Loucy (cell line): ENCODE results near the gene CTNNA2.

ENCODE experiments used
- CTCF ChIP-seq: fragments of 200-600 bp; sonication (generic); conservative IDR thresholded peaks from 2 replicates; pipeline ENCODE4 v1.5.1; 2014; ENCODE audit warnings: mild to moderate bottlenecking, antibody characterized with exemption, low read length
- EZH2phosphoT487 ChIP-seq: fragments of 200-600 bp; IDR thresholded peaks from 2 replicates; pipeline ENCODE4 v1.6.1; 2018; ENCODE audit warnings: antibody characterized with exemption, mild to moderate bottlenecking, moderate library complexity, borderline replicate concordance

- TF ChIP-seq CTCF (no peak), EZH2phosphoT487 (no peak)
Observed at GRCh38 chr2:80012061-80012460, 499.2 kb downstream of the CTNNA2 start.
